ENCODE measurements around the gene DLG2.
A peak's percentile ranks its signal among the peaks of the same experiment; 100 is the strongest.

The DLG2 gene

GRCh38 chr11:85595285-85595884, 31.8 kb downstream of the DLG2 start:
- Histone ChIP-seq H3K4me1 (ENCODE audit: control insufficient read depth, insufficient read depth, low read length) (no peaks in the 10 kb centered on the region), H3K36me3 (ENCODE audit: control insufficient read depth, insufficient read depth, low read length) (no peaks in the 10 kb centered on the region), H3K27me3 (ENCODE audit: control insufficient read depth, insufficient read depth, low read length) (no peaks in the 10 kb centered on the region), H3K9me3 (ENCODE audit: control insufficient read depth, insufficient read depth, low read length) (no peaks in the 10 kb centered on the region), H3K9ac (ENCODE audit: low read depth, low read length) (no peak overlapping the region), H3K4me3 (ENCODE audit: low read depth, low read length) (no peak overlapping the region)

GRCh38 chr11:85590848-85591483, 36.2 kb downstream of the DLG2 start:
- H3K36me3 ChIP-seq (ENCODE audit: control insufficient read depth, insufficient read depth, low read length): no peaks in the 10 kb centered on the region

GRCh38 chr11:85589373-85589772, 37.8 kb downstream of the DLG2 start:
- H3K36me3 ChIP-seq (ENCODE audit: control insufficient read depth, insufficient read depth, low read length): no peaks in the 10 kb centered on the region
- no peak overlapping the region for H3K9ac ChIP-seq (ENCODE audit: low read depth, low read length)
- H3K4me3 ChIP-seq (ENCODE audit: low read depth, low read length): no peak overlapping the region
- no peaks in the 10 kb centered on the region for H3K9me3 ChIP-seq (ENCODE audit: control insufficient read depth, insufficient read depth, low read length)
- no peaks in the 10 kb centered on the region for H3K4me1 ChIP-seq (ENCODE audit: control insufficient read depth, insufficient read depth, low read length)
- no peaks in the 10 kb centered on the region for H3K27me3 ChIP-seq (ENCODE audit: control insufficient read depth, insufficient read depth, low read length)

More at GRCh38 chr11:85590848-85591483, 36.2 kb downstream of the DLG2 start:
- H3K4me1 ChIP-seq (ENCODE audit: control insufficient read depth, insufficient read depth, low read length): no peaks in the 10 kb centered on the region
- no peaks in the 10 kb centered on the region for H3K9me3 ChIP-seq (ENCODE audit: control insufficient read depth, insufficient read depth, low read length)
- H3K9ac ChIP-seq (ENCODE audit: low read depth, low read length): no peak overlapping the region
- no peaks in the 10 kb centered on the region for H3K27me3 ChIP-seq (ENCODE audit: control insufficient read depth, insufficient read depth, low read length)
- no peak overlapping the region for H3K4me3 ChIP-seq (ENCODE audit: low read depth, low read length)

GRCh38 chr11:85582111-85582510, 45.0 kb downstream of the DLG2 start:
- Histone ChIP-seq H3K27me3 (ENCODE audit: control insufficient read depth, insufficient read depth, low read length) (no peaks in the 10 kb centered on the region), H3K36me3 (ENCODE audit: control insufficient read depth, insufficient read depth, low read length) (no peaks in the 10 kb centered on the region), H3K9ac (ENCODE audit: low read depth, low read length) (no peak overlapping the region), H3K9me3 (ENCODE audit: control insufficient read depth, insufficient read depth, low read length) (no peaks in the 10 kb centered on the region), H3K4me1 (ENCODE audit: control insufficient read depth, insufficient read depth, low read length) (no peaks in the 10 kb centered on the region), H3K4me3 (ENCODE audit: low read depth, low read length) (no peak overlapping the region)

- H3K9me3 ChIP-seq (ENCODE audit: control insufficient read depth, insufficient read depth, low read length): no peaks in the 10 kb centered on the region
- no peak overlapping the region for H3K9ac ChIP-seq (ENCODE audit: low read depth, low read length)
- no peak overlapping the region for H3K4me3 ChIP-seq (ENCODE audit: low read depth, low read length)
- no peaks in the 10 kb centered on the region for H3K36me3 ChIP-seq (ENCODE audit: control insufficient read depth, insufficient read depth, low read length)
- no peaks in the 10 kb centered on the region for H3K27me3 ChIP-seq (ENCODE audit: control insufficient read depth, insufficient read depth, low read length)
- H3K4me1 ChIP-seq (ENCODE audit: control insufficient read depth, insufficient read depth, low read length): no peaks in the 10 kb centered on the region
Observed at GRCh38 chr11:85575388-85575787, 51.8 kb downstream of the DLG2 start.

- Histone ChIP-seq H3K9ac (ENCODE audit: low read depth, low read length) (no peak overlapping the region), H3K4me1 (ENCODE audit: control insufficient read depth, insufficient read depth, low read length) (no peaks in the 10 kb centered on the region), H3K36me3 (ENCODE audit: control insufficient read depth, insufficient read depth, low read length) (no peaks in the 10 kb centered on the region), H3K4me3 (ENCODE audit: low read depth, low read length) (no peak overlapping the region), H3K9me3 (ENCODE audit: control insufficient read depth, insufficient read depth, low read length) (no peaks in the 10 kb centered on the region), H3K27me3 (ENCODE audit: control insufficient read depth, insufficient read depth, low read length) (no peaks in the 10 kb centered on the region)
Observed at GRCh38 chr11:85572056-85572455, 55.1 kb downstream of the DLG2 start.

- no peaks in the 10 kb centered on the region for H3K27me3 ChIP-seq (ENCODE audit: control insufficient read depth, insufficient read depth, low read length)
- H3K36me3 ChIP-seq (ENCODE audit: control insufficient read depth, insufficient read depth, low read length): no peaks in the 10 kb centered on the region
- no peak overlapping the region for H3K4me3 ChIP-seq (ENCODE audit: low read depth, low read length)
Observed at GRCh38 chr11:85569525-85569924, 57.6 kb downstream of the DLG2 start.

GRCh38 chr11:85558411-85558810, 68.7 kb downstream of the DLG2 start:
- no peaks in the 10 kb centered on the region for H3K27me3 ChIP-seq (ENCODE audit: control insufficient read depth, insufficient read depth, low read length)
- no peak overlapping the region for H3K4me3 ChIP-seq (ENCODE audit: low read depth, low read length)
- H3K4me1 ChIP-seq (ENCODE audit: control insufficient read depth, insufficient read depth, low read length): no peaks in the 10 kb centered on the region
- no peaks in the 10 kb centered on the region for H3K36me3 ChIP-seq (ENCODE audit: control insufficient read depth, insufficient read depth, low read length)
- H3K9ac ChIP-seq (ENCODE audit: low read depth, low read length): no peak overlapping the region
- H3K9me3 ChIP-seq (ENCODE audit: control insufficient read depth, insufficient read depth, low read length): no peaks in the 10 kb centered on the region

More at GRCh38 chr11:85569525-85569924, 57.6 kb downstream of the DLG2 start:
- H3K9me3 ChIP-seq (ENCODE audit: control insufficient read depth, insufficient read depth, low read length): no peaks in the 10 kb centered on the region
- no peaks in the 10 kb centered on the region for H3K4me1 ChIP-seq (ENCODE audit: control insufficient read depth, insufficient read depth, low read length)
- no peak overlapping the region for H3K9ac ChIP-seq (ENCODE audit: low read depth, low read length)

GRCh38 chr11:85551881-85552280, 75.3 kb downstream of the DLG2 start:
- Histone ChIP-seq H3K4me3 (ENCODE audit: low read depth, low read length) (no peak overlapping the region), H3K36me3 (ENCODE audit: control insufficient read depth, insufficient read depth, low read length) (no peaks in the 10 kb centered on the region), H3K9ac (ENCODE audit: low read depth, low read length) (no peak overlapping the region), H3K9me3 (ENCODE audit: control insufficient read depth, insufficient read depth, low read length) (peaks cover 8% of the 10 kb centered on the region), H3K4me1 (ENCODE audit: control insufficient read depth, insufficient read depth, low read length) (no peaks in the 10 kb centered on the region), H3K27me3 (ENCODE audit: control insufficient read depth, insufficient read depth, low read length) (no peaks in the 10 kb centered on the region)

GRCh38 chr11:85541683-85542082, 85.5 kb downstream of the DLG2 start:
- no peaks in the 10 kb centered on the region for H3K27me3 ChIP-seq (ENCODE audit: control insufficient read depth, insufficient read depth, low read length)
- no peak overlapping the region for H3K4me3 ChIP-seq (ENCODE audit: low read depth, low read length)
- no peaks in the 10 kb centered on the region for H3K36me3 ChIP-seq (ENCODE audit: control insufficient read depth, insufficient read depth, low read length)
- no peaks in the 10 kb centered on the region for H3K9me3 ChIP-seq (ENCODE audit: control insufficient read depth, insufficient read depth, low read length)
- H3K4me1 ChIP-seq (ENCODE audit: control insufficient read depth, insufficient read depth, low read length): peaks cover 16% of the 10 kb centered on the region
- H3K9ac ChIP-seq (ENCODE audit: low read depth, low read length): peak overlapping the region; percentile 47

GRCh38 chr11:85540635-85541205, 86.4 kb downstream of the DLG2 start:
- H3K4me1 ChIP-seq (ENCODE audit: control insufficient read depth, insufficient read depth, low read length): peaks cover 16% of the 10 kb centered on the region
- no peak overlapping the region for H3K4me3 ChIP-seq (ENCODE audit: low read depth, low read length)
- no peaks in the 10 kb centered on the region for H3K36me3 ChIP-seq (ENCODE audit: control insufficient read depth, insufficient read depth, low read length)
- H3K27me3 ChIP-seq (ENCODE audit: control insufficient read depth, insufficient read depth, low read length): no peaks in the 10 kb centered on the region
- no peaks in the 10 kb centered on the region for H3K9me3 ChIP-seq (ENCODE audit: control insufficient read depth, insufficient read depth, low read length)
- no peak overlapping the region for H3K9ac ChIP-seq (ENCODE audit: low read depth, low read length)

GRCh38 chr11:85540181-85540580, 87.0 kb downstream of the DLG2 start:
- no peaks in the 10 kb centered on the region for H3K27me3 ChIP-seq (ENCODE audit: control insufficient read depth, insufficient read depth, low read length)

More at GRCh38 chr11:85540181-85540580, 87.0 kb downstream of the DLG2 start:
- no peaks in the 10 kb centered on the region for H3K9me3 ChIP-seq (ENCODE audit: control insufficient read depth, insufficient read depth, low read length)
- no peak overlapping the region for H3K4me3 ChIP-seq (ENCODE audit: low read depth, low read length)
- peaks cover 16% of the 10 kb centered on the region for H3K4me1 ChIP-seq (ENCODE audit: control insufficient read depth, insufficient read depth, low read length)
- H3K9ac ChIP-seq (ENCODE audit: low read depth, low read length): no peak overlapping the region
- no peaks in the 10 kb centered on the region for H3K36me3 ChIP-seq (ENCODE audit: control insufficient read depth, insufficient read depth, low read length)
